SJCRH30 (cell line): ENCODE results near the gene SHFL. TPM values are rescaled to one million over a fixed set of nuclear protein-coding genes. Genes with fewer than 3 reads are reported as not detected.
A peak's percentile ranks its signal among the peaks of the same experiment; 100 is the strongest.

Experiments
- DNase-seq, 2 experiments: peaks; one replicate each; pipeline ENCODE4 v3.0.0-alpha.2; 2015 to 2020
- H3K27ac ChIP-seq: fragments of 250-450 bp; sonication (Bioruptor Pico); 2 replicates; pipeline ENCODE4 v1.5.1; 2020; ENCODE audit warnings: mild to moderate bottlenecking, moderate library complexity
- H3K27me3 ChIP-seq: fragments of 250-450 bp; sonication (Bioruptor Pico); 2 replicates; pipeline ENCODE4 v1.5.1; 2020; ENCODE audit warnings: mild to moderate bottlenecking, moderate library complexity
- H3K36me3 ChIP-seq: fragments of 250-450 bp; sonication (Bioruptor Pico); 2 replicates; pipeline ENCODE4 v1.5.1; 2020; ENCODE audit warnings: mild to moderate bottlenecking, moderate library complexity
- H3K4me1 ChIP-seq: fragments of 250-450 bp; sonication (Bioruptor Pico); 2 replicates; pipeline ENCODE4 v1.5.1; 2020; ENCODE audit warnings: mild to moderate bottlenecking, moderate library complexity
- H3K4me3 ChIP-seq: fragments of 250-450 bp; sonication (Bioruptor Pico); 2 replicates; pipeline ENCODE4 v1.5.1; 2020; ENCODE audit warnings: mild to moderate bottlenecking, moderate library complexity
- H3K9me3 ChIP-seq: fragments of 250-450 bp; sonication (Bioruptor Pico); replicated peaks from 2 replicates; pipeline ENCODE4 v1.5.1; 2020; ENCODE audit warnings: mild to moderate bottlenecking, moderate library complexity
- total RNA-seq: library from RNA; depleted of rRNA; stranded (reverse); fragments of >200 nt; shearing (Covaris generic); gene quantifications from 2 replicates; pipeline ENCODE4 v1.2.3, GENCODE V29; 2014; rRNA removed

Gene SHFL
- 0.08 TPM in 1 of 2 replicates, not detected in the other for total RNA-seq

- Histone ChIP-seq H3K9me3 (no peaks in the 10 kb centered on the region), H3K4me3 (no peak within 1 kb of the TSS), H3K27ac (no peak within 1 kb of the TSS), H3K4me1 (no peaks in the 10 kb centered on the region), H3K27me3 (no peaks in the 10 kb centered on the region), H3K36me3 (no peaks in the 10 kb centered on the region)
- no peak for DNase-seq
These were observed at the start of gene SHFL for GRCh38 chr19:10085641-10086590. Gene SHFL (plus strand): TSS chr19:10086317. CDS start chr19:10086428, 111 bp downstream.

GRCh38 chr19:10036601-10037071 is 49.5 kb upstream of the SHFL start:
- H3K27ac ChIP-seq, result no peak overlapping the region
- no peaks in the 10 kb centered on the region for H3K27me3 ChIP-seq
- DNase-seq, result no peak
- H3K4me1 ChIP-seq, result no peaks in the 10 kb centered on the region
- H3K36me3 ChIP-seq, result no peaks in the 10 kb centered on the region
- H3K4me3 ChIP-seq, result no peak overlapping the region
- H3K9me3 ChIP-seq, result no peaks in the 10 kb centered on the region

- Histone ChIP-seq H3K36me3 (no peaks in the 10 kb centered on the region), H3K4me3 (no peak overlapping the region), H3K9me3 (no peaks in the 10 kb centered on the region), H3K27me3 (no peaks in the 10 kb centered on the region), H3K4me1 (no peaks in the 10 kb centered on the region), H3K27ac (no peak overlapping the region)
- no peak for DNase-seq
These were observed 48.8 kb upstream of the SHFL start for GRCh38 chr19:10037367-10037766.

- H3K4me1 ChIP-seq, result no peaks in the 10 kb centered on the region
- no peaks in the 10 kb centered on the region for H3K36me3 ChIP-seq
- no peaks in the 10 kb centered on the region for H3K27me3 ChIP-seq
- DNase-seq, result no peak
- H3K9me3 ChIP-seq, result peaks cover under 1% of the 10 kb centered on the region; the same call in 1 of the 2 replicates
- H3K4me3 ChIP-seq, result no peak overlapping the region
- H3K27ac ChIP-seq, result no peak overlapping the region
These were observed 48.3 kb upstream of the SHFL start for GRCh38 chr19:10037809-10038208.

GRCh38 chr19:10043286-10043927 is 42.7 kb upstream of the SHFL start:
- no peak overlapping the region for H3K4me3 ChIP-seq
- DNase-seq, result peak in 1 of 2 experiments; percentile 27
- no peak overlapping the region for H3K27ac ChIP-seq
- H3K36me3 ChIP-seq, result no peaks in the 10 kb centered on the region
- H3K9me3 ChIP-seq, result peaks cover 7% of the 10 kb centered on the region
- H3K27me3 ChIP-seq, result no peaks in the 10 kb centered on the region
- H3K4me1 ChIP-seq, result no peaks in the 10 kb centered on the region

- Histone ChIP-seq H3K27ac (no peak overlapping the region), H3K4me1 (no peaks in the 10 kb centered on the region), H3K9me3 (peaks cover 7% of the 10 kb centered on the region), H3K36me3 (no peaks in the 10 kb centered on the region), H3K27me3 (no peaks in the 10 kb centered on the region), H3K4me3 (no peak overlapping the region)
- no peak for DNase-seq
These were observed 41.7 kb upstream of the SHFL start for GRCh38 chr19:10044390-10044789.

- H3K4me3 ChIP-seq, result no peak overlapping the region
- H3K4me1 ChIP-seq, result no peaks in the 10 kb centered on the region
- H3K36me3 ChIP-seq, result no peaks in the 10 kb centered on the region
- H3K27ac ChIP-seq, result no peak overlapping the region
- DNase-seq, result no peak
- no peaks in the 10 kb centered on the region for H3K27me3 ChIP-seq
- peaks cover 7% of the 10 kb centered on the region for H3K9me3 ChIP-seq
These were observed 40.7 kb upstream of the SHFL start for GRCh38 chr19:10045371-10045770.

- Histone ChIP-seq H3K9me3 (no peaks in the 10 kb centered on the region), H3K4me1 (no peaks in the 10 kb centered on the region), H3K36me3 (no peaks in the 10 kb centered on the region), H3K27me3 (no peaks in the 10 kb centered on the region), H3K27ac (no peak overlapping the region), H3K4me3 (no peak overlapping the region)
- no peak for DNase-seq
These were observed 36.5 kb upstream of the SHFL start for GRCh38 chr19:10049626-10050025.

- H3K9me3 ChIP-seq, result no peaks in the 10 kb centered on the region
- H3K36me3 ChIP-seq, result no peaks in the 10 kb centered on the region
- no peak overlapping the region for H3K4me3 ChIP-seq
- no peaks in the 10 kb centered on the region for H3K27me3 ChIP-seq
- no peak for DNase-seq
- H3K27ac ChIP-seq, result no peak overlapping the region
- H3K4me1 ChIP-seq, result no peaks in the 10 kb centered on the region
These were observed 33.3 kb upstream of the SHFL start for GRCh38 chr19:10052602-10053360.

GRCh38 chr19:10061717-10062310 is 24.3 kb upstream of the SHFL start:
- no peak overlapping the region for H3K27ac ChIP-seq
- no peaks in the 10 kb centered on the region for H3K9me3 ChIP-seq
- peak in 1 of 2 experiments; percentile 16 for DNase-seq
- H3K4me1 ChIP-seq, result no peaks in the 10 kb centered on the region
- no peak overlapping the region for H3K4me3 ChIP-seq
- H3K27me3 ChIP-seq, result no peaks in the 10 kb centered on the region
- no peaks in the 10 kb centered on the region for H3K36me3 ChIP-seq

- Histone ChIP-seq H3K4me3 (no peak overlapping the region), H3K9me3 (no peaks in the 10 kb centered on the region), H3K36me3 (no peaks in the 10 kb centered on the region), H3K27ac (no peak overlapping the region), H3K27me3 (no peaks in the 10 kb centered on the region), H3K4me1 (no peaks in the 10 kb centered on the region)
- no peak for DNase-seq
These were observed 17.9 kb upstream of the SHFL start for GRCh38 chr19:10068205-10068604.

GRCh38 chr19:10069046-10069445 is 17.1 kb upstream of the SHFL start:
- DNase-seq, result no peak
- no peaks in the 10 kb centered on the region for H3K36me3 ChIP-seq

GRCh38 chr19:10070730-10071446 is 15.2 kb upstream of the SHFL start:
- Histone ChIP-seq H3K27ac (no peak overlapping the region), H3K36me3 (no peaks in the 10 kb centered on the region), H3K4me3 (no peak overlapping the region), H3K4me1 (no peaks in the 10 kb centered on the region), H3K9me3 (no peaks in the 10 kb centered on the region), H3K27me3 (no peaks in the 10 kb centered on the region)
- no peak for DNase-seq

More at GRCh38 chr19:10069046-10069445, 17.1 kb upstream of the SHFL start:
- Histone ChIP-seq H3K9me3 (no peaks in the 10 kb centered on the region), H3K27me3 (no peaks in the 10 kb centered on the region), H3K4me3 (no peak overlapping the region), H3K27ac (no peak overlapping the region), H3K4me1 (no peaks in the 10 kb centered on the region)

GRCh38 chr19:10074153-10074552 is 12.0 kb upstream of the SHFL start:
- peak in 1 of 2 experiments; percentile 37 for DNase-seq
- no peaks in the 10 kb centered on the region for H3K4me1 ChIP-seq
- H3K27ac ChIP-seq, result no peak overlapping the region
- H3K4me3 ChIP-seq, result no peak overlapping the region
- no peaks in the 10 kb centered on the region for H3K27me3 ChIP-seq
- H3K36me3 ChIP-seq, result no peaks in the 10 kb centered on the region
- no peaks in the 10 kb centered on the region for H3K9me3 ChIP-seq
